ENCODE measurements around the gene MRPS18B. TPM values are rescaled to one million over a fixed set of nuclear protein-coding genes. Genes with fewer than 3 reads are reported as not detected.

The MRPS18B gene
- total RNA-seq, 2 experiments from 2014 or later, result 105 to 106 TPM

- CTCF ChIA-PET, result interaction anchor here (0.9 to 1.2 kb wide), 2 partner anchors 105 to 115 kb away, joined by 3 to 4 read pairs; no protein-coding TSS in a partner anchor
Observed at GRCh38 chr6:30615958-30616810, 1.5 kb upstream of the MRPS18B start.

GRCh38 chr6:30616811-30617564 lies 652 bp upstream of the MRPS18B start, which contains the start of gene PPP1R10:
TSS of gene PPP1R10 (minus strand) at chr6:30617243. CDS start at chr6:30609944, 7,299 bp downstream.
- POLR2A ChIA-PET, result interaction anchor here (0.7 to 1.4 kb wide), 3 partner anchors 46 to 100 kb away, joined by 3 to 5 read pairs (median 4); partner anchors contain the start of genes ABCF1 and MDC1

More at GRCh38 chr6:30615958-30616810, 1.5 kb upstream of the MRPS18B start:
- POLR2A ChIA-PET, result interaction anchor here (0.8 to 2.5 kb wide), 10 partner anchors 42 to 125 kb away, joined by 3 to 16 read pairs (median 5); partner anchors contain the start of gene ABCF1

DNA sequence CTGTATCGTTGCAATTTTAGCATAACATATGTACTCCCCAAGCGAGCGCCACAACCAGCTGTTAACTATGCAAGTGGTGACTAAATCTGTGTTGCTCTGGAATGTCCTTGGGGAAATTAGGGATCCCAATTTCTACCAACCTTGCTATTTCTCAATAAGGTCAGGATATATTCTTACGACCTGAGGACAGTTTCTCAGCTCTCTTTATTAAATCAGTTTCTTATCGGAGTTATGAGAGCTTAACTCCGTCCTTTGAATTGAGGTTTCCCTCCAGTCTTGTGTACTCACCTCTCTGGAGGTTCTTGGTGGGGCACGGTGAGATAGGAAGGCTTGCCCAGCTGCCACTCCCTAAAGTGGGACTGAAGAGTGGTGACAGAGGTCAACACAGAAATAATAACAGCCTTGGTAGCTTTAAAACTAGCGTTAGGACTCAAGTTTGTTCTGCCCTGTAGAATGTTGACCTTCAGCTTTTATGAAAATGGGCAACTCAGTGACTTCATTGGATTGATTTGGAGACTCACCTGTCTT lies 694 bp downstream of the MRPS18B start:
- ChIA-PET CTCF (interaction anchor here (0.9 to 1.8 kb wide), 9 partner anchors 8 to 112 kb away, joined by 3 to 7 read pairs (median 4); partner anchors contain the start of genes ATAT1 and MDC1), POLR2A (interaction anchor here (0.7 to 1.4 kb wide), 4 partner anchors 47 to 1216 kb away, joined by 3 to 5 read pairs (median 4); partner anchors contain the start of genes ABCF1 and MDC1)

More at GRCh38 chr6:30616811-30617564, 652 bp upstream of the MRPS18B start, which contains the start of gene PPP1R10:
- CTCF ChIA-PET, result interaction anchor here (0.9 to 1.8 kb wide), 8 partner anchors 9 to 106 kb away, joined by 3 to 7 read pairs (median 4); partner anchors contain the start of genes ATAT1 and MDC1

DNA sequence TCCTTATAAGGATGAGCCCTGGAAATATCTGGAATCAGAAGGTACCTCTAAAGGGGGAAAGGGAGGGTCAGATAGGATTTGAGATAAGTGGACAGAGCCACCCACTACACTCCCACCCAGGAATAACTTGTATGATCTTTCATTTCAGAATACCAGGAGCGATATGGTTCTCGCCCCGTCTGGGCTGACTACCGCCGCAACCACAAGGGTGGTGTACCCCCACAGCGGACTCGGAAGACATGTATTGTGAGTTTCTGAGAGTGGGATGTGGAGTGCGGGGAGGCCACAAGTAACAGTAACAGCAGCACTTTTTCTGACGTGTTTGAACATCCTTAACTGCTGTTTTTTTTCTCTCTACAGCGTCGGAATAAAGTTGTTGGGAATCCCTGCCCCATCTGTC lies 1.9 kb downstream of the MRPS18B start:
- CTCF ChIA-PET, result interaction anchor here (1.6 kb wide), 1 partner anchor 111 kb away, joined by 4 read pairs; no protein-coding TSS in a partner anchor
- POLR2A ChIA-PET, result no interaction called here

DNA sequence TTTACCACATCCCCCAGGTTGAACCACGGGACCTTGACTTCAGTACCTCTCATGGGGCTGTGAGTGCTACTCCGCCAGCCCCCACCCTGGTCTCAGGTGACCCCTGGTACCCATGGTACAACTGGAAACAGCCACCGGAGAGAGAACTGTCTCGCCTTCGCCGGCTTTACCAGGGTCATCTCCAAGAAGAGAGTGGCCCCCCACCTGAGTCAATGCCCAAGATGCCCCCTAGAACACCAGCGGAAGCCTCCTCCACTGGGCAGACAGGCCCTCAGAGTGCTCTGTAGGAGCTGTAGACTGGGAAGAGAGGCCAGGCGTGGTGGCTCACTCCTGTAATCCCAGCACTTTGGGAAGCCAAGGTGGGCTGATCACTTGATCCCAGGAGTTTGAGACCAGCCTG lies 7.9 kb downstream of the MRPS18B start:
- CTCF ChIA-PET, result interaction anchor here (0.6 to 1.3 kb wide), 5 partner anchors 8 to 105 kb away, joined by 3 to 4 read pairs (median 4); partner anchors contain the start of gene MRPS18B
- POLR2A ChIA-PET, result interaction anchor here (0.6 to 0.7 kb wide), 2 partner anchors 139 to 298 kb away, joined by 3 to 4 read pairs; no protein-coding TSS in a partner anchor

DNA sequence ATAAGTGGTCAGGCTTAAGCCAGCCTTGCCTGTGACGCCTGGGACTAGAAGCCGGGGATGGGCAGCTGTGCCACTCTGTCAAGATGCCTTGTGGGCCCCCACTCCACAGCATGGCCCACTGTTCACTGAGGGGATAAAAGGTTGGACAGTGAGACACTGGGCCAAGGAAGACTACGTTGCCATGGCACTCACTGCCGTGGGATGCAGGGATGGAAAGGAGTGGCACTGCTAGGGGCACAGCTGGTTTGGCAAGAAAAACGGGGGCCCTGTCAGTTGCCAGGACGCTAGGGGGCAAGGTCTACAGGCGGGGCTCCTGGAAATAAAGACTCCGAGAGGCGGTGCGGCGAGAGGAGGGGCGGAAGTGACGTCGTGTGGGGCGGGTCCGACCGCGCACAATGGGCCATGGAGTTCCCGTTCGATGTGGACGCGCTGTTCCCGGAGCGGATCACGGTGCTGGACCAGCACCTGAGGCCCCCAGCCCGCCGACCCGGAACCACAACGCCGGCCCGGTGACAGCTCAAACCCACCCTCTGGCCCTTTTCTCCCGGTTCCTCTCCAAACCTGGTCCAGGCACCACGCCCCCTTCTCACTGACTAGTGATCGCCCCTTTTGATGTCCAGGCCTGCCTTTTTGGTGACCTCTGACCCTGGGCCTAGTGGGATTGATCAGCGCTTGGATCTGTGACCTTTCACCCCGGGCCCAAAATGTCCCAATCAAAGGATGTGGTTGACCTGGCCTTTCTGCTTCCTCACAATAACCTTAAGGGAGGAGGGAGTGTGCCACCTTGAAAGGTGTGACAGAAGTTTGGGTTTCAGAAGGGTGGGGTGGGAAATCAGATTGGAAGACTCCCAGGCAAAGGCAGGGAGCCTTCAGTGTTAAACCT lies 9.1 kb downstream of the MRPS18B start, which contains the start of gene ATAT1:
Gene ATAT1, plus strand, starts transcription at position 391 of the 883 bp plus-strand sequence.
- CTCF ChIA-PET, result interaction anchor here (1.0 to 1.3 kb wide), 5 partner anchors 9 to 104 kb away, joined by 4 to 5 read pairs (median 4); partner anchors contain the start of genes DHX16 and MRPS18B
- POLR2A ChIA-PET, result interaction anchor here (0.7 to 1.0 kb wide), 2 partner anchors 20 to 96 kb away, joined by 4 to 12 read pairs; no protein-coding TSS in a partner anchor

- ChIA-PET CTCF (interaction anchor here (0.7 kb wide), 1 partner anchor 99 kb away, joined by 4 read pairs; no protein-coding TSS in a partner anchor), POLR2A (no interaction called here)
Observed at GRCh38 chr6:30635834-30636233, 18.2 kb downstream of the MRPS18B start.

- CTCF ChIA-PET, result interaction anchor here (1.1 to 1.3 kb wide), 2 partner anchors 13 to 90 kb away, joined by 3 read pairs; no protein-coding TSS in a partner anchor
- POLR2A ChIA-PET, result no interaction called here
Observed at GRCh38 chr6:30640481-30640880, 22.8 kb downstream of the MRPS18B start.

GRCh38 chr6:30641048-30641447 lies 23.4 kb downstream of the MRPS18B start:
- ChIA-PET CTCF (interaction anchor here (0.6 to 1.3 kb wide), 4 partner anchors 12 to 536 kb away, joined by 3 read pairs; no protein-coding TSS in a partner anchor), POLR2A (interaction anchor here (0.6 kb wide), 1 partner anchor 42 kb away, joined by 3 read pairs; no protein-coding TSS in a partner anchor)

DNA sequence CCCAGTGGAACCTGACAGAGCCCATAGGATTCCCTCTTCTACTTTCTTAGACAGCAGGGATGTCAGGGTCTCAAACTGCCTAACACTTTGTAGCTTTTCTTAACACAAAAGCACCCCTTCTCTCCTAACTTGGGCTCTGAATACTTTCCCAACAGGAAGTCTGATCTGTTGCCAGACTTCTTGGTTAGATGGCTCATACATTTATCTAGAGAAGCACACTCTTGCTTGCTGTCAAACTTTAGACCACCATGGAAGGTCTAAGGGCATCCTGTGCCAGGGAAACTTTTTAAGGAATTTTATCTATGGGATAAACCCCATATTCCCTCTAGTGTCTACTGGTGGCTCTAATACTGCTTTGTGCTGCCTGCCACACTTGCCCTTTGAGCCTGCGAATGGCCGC lies 26.0 kb downstream of the MRPS18B start:
- ChIA-PET CTCF (interaction anchor here (0.6 to 1.2 kb wide), 2 partner anchors 14 to 102 kb away, joined by 3 read pairs; no protein-coding TSS in a partner anchor), POLR2A (no interaction called here)

- ChIA-PET CTCF (no interaction called here), POLR2A (interaction anchor here (0.6 kb wide), 1 partner anchor 83 kb away, joined by 7 read pairs; no protein-coding TSS in a partner anchor)
Observed at GRCh38 chr6:30644769-30645168, 27.1 kb downstream of the MRPS18B start.

- CTCF ChIA-PET, result interaction anchor here (0.6 to 1.3 kb wide), 3 partner anchors 20 to 88 kb away, joined by 3 to 4 read pairs (median 4); no protein-coding TSS in a partner anchor
- POLR2A ChIA-PET, result interaction anchor here (1.6 kb wide), 1 partner anchor 31 kb away, joined by 3 read pairs; no protein-coding TSS in a partner anchor
Observed at GRCh38 chr6:30645989-30646388, 28.3 kb downstream of the MRPS18B start.

GRCh38 chr6:30646450-30647241 lies 29.0 kb downstream of the MRPS18B start, which contains the start of gene C6orf136:
TSS of gene C6orf136 (plus strand) at chr6:30647133. CDS start at chr6:30647232, 99 bp downstream.
- ChIA-PET POLR2A (interaction anchor here (0.6 to 1.6 kb wide), 5 partner anchors 20 to 157 kb away, joined by 3 to 12 read pairs (median 3); partner anchors contain the start of gene ATAT1), CTCF (interaction anchor here (0.6 to 1.3 kb wide), 5 partner anchors 33 to 90 kb away, joined by 3 to 4 read pairs (median 3); no protein-coding TSS in a partner anchor)

GRCh38 chr6:30647242-30648116 lies 29.8 kb downstream of the MRPS18B start:
- ChIA-PET CTCF (interaction anchor here (0.6 to 1.3 kb wide), 4 partner anchors 21 to 75 kb away, joined by 3 to 4 read pairs (median 4); partner anchors contain the start of gene ATAT1), POLR2A (interaction anchor here (1.6 kb wide), 1 partner anchor 33 kb away, joined by 3 read pairs; no protein-coding TSS in a partner anchor)

DNA sequence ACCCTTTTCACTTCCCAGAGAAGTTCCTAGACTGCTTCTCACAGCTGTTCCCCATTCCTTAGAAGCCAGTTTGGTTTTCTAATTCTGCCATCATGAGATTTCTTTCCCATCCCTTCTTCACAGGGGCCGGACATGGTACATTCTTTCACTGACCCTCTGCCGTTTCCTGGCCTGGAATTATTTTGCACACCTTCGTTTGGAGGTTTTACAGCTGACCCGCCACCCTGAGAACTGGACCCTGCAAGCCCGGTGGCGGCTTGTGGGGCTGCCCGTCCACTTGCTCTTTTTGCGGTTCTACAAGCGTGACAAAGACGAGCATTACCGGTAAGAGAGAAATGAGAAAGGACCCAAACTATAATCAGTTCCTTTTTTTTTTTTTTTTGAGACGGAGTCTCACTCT lies 33.5 kb downstream of the MRPS18B start:
- CTCF ChIA-PET, result interaction anchor here (0.9 to 1.3 kb wide), 4 partner anchors 21 to 33 kb away, joined by 3 read pairs; partner anchors contain the start of genes DHX16 and MRPS18B
- POLR2A ChIA-PET, result interaction anchor here (0.7 kb wide), 1 partner anchor 74 kb away, joined by 4 read pairs; no protein-coding TSS in a partner anchor
